HG03045 (cell line): ENCODE measurements around the gene SLC2A5.
"Not testable (repeated sequence)": the region's sequence is repeated elsewhere in the genome, so short reads cannot be mapped to it uniquely, and the experiment has no call there.

ENCODE experiments used
- ATAC-seq: cut with Tn5 transposase; IDR thresholded peaks from one replicate; pipeline ENCODE4 v1.9.1; 2021; ENCODE audit warnings: mild to moderate bottlenecking, moderate library complexity; ENCODE audit not compliant: unreplicated experiment

SLC2A5 gene

DNA sequence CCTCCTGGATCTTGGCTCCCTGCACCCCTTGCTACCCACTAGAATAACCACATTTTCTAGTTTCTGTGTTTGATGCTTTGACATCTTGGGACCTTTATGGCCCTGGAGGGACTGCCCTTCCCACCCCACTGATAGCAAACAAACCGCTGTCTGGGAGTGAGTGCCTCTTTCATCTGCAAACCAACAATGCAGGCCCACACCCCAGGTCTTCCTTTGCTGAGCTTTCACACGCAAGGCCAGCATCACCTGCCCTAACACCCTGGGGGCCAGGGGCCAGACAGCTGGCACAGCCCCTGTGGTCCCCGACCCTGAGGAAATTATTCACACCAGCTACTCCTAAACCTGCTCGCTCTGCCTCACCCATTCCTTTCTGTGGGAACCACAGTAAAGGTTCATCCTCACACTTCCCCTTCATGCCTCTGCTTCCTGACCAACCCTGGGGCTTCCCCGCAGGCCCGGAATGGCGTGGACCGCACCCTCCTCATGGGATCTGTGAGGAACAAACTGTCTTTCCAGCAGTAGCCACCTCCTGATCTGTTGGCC is 58.6 kb downstream of the SLC2A5 start:
- ATAC-seq, result no peak

- ATAC-seq, result no peak
Observed at GRCh38 chr1:9009438-9010370, 59.7 kb downstream of the SLC2A5 start.

GRCh38 chr1:9008236-9008635 is 61.2 kb downstream of the SLC2A5 start:
- no peak for ATAC-seq

DNA sequence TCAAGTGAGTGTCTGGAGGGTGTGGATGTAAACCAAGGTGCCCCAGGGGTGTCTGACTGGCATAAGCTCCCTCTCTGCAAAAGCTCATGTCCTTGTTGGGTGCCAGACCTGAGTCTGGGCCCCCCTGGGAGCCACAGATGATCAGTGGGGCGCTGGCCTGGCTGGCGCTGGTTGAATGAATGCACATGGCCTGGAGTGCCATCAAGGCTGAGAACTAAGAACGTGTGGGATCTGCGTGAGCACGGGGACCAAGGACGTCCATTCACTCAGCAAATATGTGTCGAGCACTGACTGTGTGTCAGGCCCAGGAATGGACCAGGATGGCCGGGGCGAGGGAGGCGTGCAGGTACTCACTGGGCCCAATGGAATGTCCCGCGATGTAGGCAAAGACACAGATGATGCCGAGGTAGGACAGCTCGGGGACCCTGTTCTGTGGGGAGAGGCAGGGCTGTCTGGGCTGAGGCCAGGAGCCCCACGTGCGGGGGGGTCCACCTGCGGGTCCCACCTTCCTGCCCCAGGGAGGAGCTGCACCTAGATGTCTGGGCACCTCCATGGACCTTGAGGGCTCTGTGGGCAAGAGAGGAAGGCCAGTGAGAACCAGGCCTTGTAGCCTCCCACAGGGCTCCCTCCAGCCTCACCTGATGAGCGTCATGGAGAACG is 62.3 kb downstream of the SLC2A5 start:
- no peak for ATAC-seq

- no peak for ATAC-seq
Observed at GRCh38 chr1:9005395-9005708, 64.1 kb downstream of the SLC2A5 start.

- no peak for ATAC-seq
Observed at GRCh38 chr1:9004700-9005394, 64.6 kb downstream of the SLC2A5 start.

DNA sequence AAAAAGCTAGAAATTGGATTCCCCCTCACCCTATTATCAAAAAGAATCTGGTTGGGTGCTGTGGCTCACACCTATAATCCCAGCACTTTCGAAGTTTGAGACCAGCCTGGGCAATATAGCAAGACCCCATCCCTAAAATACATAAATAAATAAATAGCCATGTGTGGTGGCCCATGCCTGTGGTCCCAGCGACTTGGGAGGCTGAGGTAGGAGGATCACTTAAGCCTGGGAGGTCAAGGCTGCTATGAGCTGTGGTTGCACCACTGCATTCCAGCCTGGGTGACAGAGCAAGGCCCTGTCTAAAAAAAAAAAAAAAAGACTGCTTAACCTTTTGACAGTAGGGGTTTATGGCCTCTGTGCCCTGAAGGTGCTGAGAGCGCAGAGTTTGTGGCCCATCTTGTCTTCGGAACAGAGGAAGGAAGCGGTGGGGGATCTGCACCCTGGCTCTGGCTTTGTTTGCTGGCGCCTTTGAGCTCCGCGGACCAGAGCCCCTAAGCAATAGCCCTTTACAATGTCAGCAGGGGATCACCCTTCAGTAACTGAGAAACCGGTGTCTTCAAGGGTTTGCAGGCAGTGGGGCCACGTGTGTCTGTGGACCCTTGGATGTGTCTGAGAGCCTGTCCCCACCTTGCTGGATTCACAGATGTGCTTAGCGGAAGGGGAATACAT is 65.3 kb downstream of the SLC2A5 start:
- ATAC-seq, result no peak

- not testable (repeated sequence) for ATAC-seq
Observed at GRCh38 chr1:9002215-9002560, 67.2 kb downstream of the SLC2A5 start.

DNA sequence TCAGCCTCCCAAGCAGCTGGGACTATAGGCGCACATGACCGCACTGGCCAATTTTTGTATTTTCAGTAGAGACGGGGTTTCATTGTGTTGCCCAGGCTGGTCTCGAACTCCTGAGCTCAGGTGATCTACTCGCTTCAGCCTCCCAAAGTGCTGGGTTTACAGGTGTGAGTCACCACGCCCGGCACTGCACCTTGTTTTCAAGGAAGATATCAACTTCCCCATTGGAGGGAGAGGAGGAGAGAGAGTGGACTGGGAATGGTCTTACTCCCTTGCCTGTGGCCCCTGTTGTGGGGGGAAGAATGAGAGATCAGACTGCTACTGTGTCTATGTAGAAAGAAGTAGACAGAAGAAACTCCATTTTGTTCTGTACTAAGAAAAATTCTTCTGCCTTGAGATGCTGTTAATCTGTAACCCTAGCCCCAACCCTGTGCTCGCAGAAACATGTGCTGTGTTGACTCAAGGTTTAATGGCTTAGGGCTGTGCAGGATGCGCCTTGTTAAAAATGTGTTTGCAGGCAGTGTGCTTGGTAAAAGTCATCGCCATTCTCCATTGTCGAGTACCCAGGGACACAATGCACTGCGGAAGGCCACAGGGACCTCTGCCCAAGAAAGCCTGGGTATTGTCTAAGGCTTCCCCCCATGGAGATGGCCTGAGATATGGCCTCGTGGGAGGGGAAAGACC is 67.8 kb downstream of the SLC2A5 start:
- ATAC-seq, result not testable (repeated sequence)

DNA sequence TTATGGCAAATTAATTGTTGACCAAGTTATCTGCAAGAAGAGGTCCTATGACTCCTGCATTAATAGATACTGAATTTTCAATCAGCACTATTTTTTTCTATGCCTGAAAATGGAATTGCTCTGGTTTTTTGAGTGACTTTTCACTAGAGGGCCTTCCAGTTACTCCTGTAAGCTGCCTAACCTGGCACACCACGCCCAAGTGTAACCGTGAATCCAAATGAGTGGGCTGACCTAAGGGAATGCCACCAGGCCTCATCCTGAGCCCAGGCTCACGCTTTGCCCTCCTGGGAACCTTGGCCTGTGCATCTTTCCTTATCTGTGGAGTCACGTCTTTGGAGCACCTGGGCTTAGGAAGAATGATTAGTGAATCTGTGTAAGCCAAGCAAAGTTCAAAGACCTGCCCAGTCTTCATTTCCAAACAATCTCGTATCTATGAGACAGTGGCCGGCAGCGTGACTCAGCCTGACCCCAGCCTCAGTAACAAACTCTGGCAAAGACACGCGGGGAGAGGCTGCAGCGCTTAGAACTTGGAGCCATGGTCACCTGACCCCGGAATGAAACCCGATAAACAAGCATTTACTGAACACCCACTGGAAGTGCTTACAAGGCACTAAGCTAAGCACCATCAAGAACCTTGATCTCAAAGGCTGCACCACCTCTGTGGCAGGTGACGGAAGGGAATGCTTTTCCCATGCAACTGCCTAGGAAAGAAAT is 75.3 kb downstream of the SLC2A5 start:
- not testable (repeated sequence) for ATAC-seq

DNA sequence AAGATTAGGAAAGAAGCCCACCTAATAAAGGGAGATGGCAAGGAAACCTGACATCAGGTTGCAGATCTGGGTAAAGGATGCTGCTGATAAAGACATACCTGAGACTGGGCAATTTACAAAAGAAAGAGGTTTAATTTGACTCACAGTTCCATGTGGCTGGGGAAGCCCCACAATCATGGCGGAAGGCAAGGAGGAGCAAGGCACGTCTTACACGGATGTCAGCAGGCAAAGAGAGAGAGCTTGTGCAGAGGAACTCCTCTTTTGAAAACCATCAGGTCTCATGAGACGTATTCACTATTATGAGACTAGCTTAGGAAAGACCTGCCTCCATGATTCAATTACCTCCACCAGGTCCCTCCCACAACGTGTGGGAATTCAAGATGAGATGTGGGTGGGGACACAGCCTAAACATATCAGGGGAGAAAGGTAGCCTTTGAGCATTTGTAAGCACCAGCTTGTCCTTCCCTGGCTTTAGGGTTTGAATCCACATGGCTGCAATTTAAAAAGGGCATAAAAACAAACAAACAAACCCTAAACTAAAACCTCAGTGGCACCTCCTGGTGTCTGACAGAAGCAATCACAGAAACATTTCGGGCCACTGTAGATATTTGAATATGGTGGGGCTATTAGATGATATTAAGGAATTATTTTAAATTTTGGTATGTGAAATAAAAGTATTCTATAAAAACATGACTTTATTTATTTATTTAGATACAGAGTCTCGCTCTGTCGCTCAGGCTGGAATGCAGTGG is 76.3 kb downstream of the SLC2A5 start:
- no peak for ATAC-seq

DNA sequence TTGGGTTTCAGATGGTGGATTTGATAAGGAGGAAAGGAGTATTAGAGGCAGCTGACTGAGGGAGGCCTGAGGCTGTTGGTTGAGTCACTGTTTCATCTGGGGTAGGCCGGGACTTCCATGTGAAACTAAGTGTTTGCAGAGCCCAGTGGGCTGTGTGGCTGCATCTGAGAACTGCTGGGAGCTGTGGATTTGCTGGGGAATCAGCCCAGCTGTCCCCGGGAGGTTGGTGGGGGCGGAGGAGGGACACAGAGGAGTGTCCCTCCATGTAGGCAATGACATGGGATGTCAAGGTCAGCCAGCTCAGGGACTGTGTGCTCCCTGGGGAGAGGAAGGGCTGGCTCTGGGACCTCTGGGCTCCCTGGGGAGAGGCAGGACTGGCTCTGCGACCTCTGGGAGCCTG is 79.6 kb downstream of the SLC2A5 start:
- ATAC-seq, result no peak

DNA sequence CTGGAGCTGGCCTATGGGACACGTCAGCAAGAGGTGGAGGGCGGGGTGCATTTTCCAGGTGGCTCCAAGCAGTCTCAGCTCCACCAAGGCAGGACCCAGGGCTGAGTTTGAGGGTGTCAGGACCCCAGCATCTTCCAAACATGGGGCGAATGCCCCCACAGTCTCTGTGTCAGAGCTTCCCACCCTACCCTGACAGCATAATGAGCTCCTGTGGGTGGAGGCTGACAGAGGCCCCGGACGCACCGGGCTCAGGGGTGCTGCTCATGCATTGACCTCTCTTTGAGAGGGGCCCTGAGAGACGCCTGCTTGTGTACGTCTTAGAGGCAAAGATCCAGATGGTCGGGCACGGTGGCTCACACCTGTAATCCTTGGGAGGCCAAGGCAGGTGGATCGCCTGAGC is 80.4 kb downstream of the SLC2A5 start:
- no peak for ATAC-seq

DNA sequence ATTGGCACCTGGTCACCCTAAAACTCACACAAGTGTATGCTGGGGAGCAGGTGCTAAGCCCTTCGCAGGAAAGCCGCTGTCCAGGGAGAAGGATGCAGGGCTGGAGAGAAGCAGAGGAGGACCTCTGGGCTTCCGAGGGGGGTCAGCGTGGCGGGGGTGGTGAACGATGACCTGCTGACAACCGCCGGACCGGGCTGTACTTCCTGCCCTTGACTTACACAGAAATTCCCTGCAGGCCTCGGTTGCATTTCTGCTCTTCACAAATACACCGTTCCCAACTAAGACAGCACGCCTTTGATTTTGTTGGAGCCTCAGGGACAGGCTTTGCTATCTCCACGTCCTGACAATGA is 80.8 kb downstream of the SLC2A5 start:
- no peak for ATAC-seq

DNA sequence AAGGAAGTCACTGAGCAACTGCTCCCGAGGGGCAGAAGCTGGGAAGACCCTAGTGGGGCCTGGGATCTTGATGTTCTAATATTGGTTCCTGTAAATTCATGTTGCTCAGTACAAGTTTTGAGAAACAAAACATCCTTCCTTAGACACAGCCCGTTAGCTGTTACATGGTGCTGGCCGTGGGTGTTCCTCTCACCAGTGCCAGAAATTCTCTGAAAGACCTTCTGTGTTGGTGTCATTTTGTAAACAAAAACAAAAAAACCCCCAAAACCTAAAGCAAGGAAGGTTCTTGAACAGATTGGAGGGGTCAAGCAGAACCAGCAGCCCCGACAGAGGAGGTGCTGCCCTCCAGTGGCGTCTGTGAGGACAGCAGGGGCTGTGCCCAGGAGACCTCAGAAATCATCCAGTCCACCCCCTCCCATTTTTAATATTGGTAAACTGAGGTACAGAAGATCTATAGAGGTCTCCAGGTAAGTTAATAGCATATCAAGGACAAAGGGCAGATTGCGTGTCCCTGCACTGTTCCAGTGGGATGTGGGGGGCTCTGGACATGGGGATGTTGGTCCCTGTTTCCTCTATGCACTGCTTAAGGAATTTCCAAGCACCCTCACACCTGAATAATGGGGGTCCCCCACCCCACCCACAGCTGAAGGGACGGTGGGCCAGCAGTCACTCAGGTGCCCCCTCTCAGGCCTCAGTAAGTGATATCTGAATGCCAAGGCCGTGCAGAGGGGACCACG is 81.4 kb downstream of the SLC2A5 start:
- no peak for ATAC-seq

GRCh38 chr1:8986814-8987190 is 82.6 kb downstream of the SLC2A5 start:
- no peak for ATAC-seq

GRCh38 chr1:8985915-8986813 is 83.3 kb downstream of the SLC2A5 start:
- no peak for ATAC-seq
